Activated naive CD8-positive, alpha-beta T cell (primary cell): ENCODE data around the gene GNPDA2.

ENCODE experiments used
- H3K27ac Mint-ChIP-seq: one replicate; pipeline ENCODE4 v1.8.0; 2021; ENCODE audit warnings: mixed read lengths
- H3K27me3 Mint-ChIP-seq: one replicate; pipeline ENCODE4 v1.8.0; 2021; ENCODE audit warnings: mixed read lengths
- H3K36me3 Mint-ChIP-seq: one replicate; pipeline ENCODE4 v1.8.0; 2021; ENCODE audit warnings: mixed read lengths
- H3K4me1 Mint-ChIP-seq: one replicate; pipeline ENCODE4 v1.8.0; 2021; ENCODE audit warnings: low read depth, mixed read lengths
- H3K4me3 Mint-ChIP-seq: one replicate; pipeline ENCODE4 v1.8.0; 2021; ENCODE audit warnings: mild to moderate bottlenecking, mixed read lengths
- H3K9me3 Mint-ChIP-seq: one replicate; pipeline ENCODE4 v1.8.0; 2021; ENCODE audit warnings: low read depth, mixed read lengths

The GNPDA2 gene

GRCh38 chr4:44662623-44663005, 63.7 kb downstream of the GNPDA2 start:
- H3K9me3 Mint-ChIP-seq: no peaks in the 10 kb centered on the region

GRCh38 chr4:44661940-44662622, 64.3 kb downstream of the GNPDA2 start:
- Mint-ChIP-seq H3K4me3 (no peak overlapping the region), H3K27ac (no peak overlapping the region), H3K36me3 (no peaks in the 10 kb centered on the region), H3K4me1 (no peaks in the 10 kb centered on the region), H3K27me3 (peaks cover 10% of the 10 kb centered on the region), H3K9me3 (no peaks in the 10 kb centered on the region)

More at GRCh38 chr4:44662623-44663005, 63.7 kb downstream of the GNPDA2 start:
- Mint-ChIP-seq H3K27me3 (peaks cover 6% of the 10 kb centered on the region), H3K36me3 (no peaks in the 10 kb centered on the region), H3K4me3 (no peak overlapping the region), H3K4me1 (no peaks in the 10 kb centered on the region), H3K27ac (no peak overlapping the region)

GRCh38 chr4:44660396-44660795, 66.0 kb downstream of the GNPDA2 start:
- Mint-ChIP-seq H3K36me3 (no peaks in the 10 kb centered on the region), H3K9me3 (no peaks in the 10 kb centered on the region), H3K27ac (no peak overlapping the region), H3K4me1 (no peaks in the 10 kb centered on the region), H3K4me3 (no peak overlapping the region), H3K27me3 (peaks cover 10% of the 10 kb centered on the region)

- Mint-ChIP-seq H3K36me3 (no peaks in the 10 kb centered on the region), H3K4me3 (no peak overlapping the region), H3K27me3 (peaks cover 3% of the 10 kb centered on the region), H3K27ac (no peak overlapping the region), H3K9me3 (no peaks in the 10 kb centered on the region), H3K4me1 (no peaks in the 10 kb centered on the region)
Measured at GRCh38 chr4:44652002-44652401, 74.4 kb downstream of the GNPDA2 start.
